Measurements from ENCODE around the gene MYO5C.

Gene MYO5C

DNA sequence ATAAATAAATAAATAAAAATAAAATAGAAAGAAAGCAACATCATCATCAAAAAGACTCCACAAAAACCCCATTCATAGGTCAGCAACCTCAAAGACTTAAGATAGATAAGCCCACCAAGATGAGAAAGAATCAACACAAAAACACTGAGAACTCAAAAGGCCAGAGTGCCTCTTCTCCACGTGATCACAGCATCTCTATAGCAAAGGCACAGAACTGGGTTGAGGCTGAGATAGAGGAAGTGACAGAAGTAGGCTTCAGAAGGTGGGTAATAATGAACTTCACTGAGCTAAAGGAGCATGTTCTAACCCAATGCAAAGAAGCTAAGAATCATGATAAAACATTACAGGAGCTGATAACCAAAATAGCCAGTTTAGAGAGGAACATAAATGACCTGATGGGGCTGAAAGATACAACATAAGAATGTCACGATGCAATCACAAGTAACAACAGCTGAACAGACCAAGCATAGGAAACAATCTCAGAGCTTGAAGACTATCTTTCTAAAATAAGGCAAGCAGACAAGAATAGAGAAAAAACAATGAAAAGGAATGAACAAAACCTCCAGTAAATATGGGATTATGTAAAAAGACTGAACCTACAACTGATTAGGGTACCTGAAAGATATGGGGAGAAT lies 130.9 kb downstream of the MYO5C start:
- DNase-seq: no peak

DNA sequence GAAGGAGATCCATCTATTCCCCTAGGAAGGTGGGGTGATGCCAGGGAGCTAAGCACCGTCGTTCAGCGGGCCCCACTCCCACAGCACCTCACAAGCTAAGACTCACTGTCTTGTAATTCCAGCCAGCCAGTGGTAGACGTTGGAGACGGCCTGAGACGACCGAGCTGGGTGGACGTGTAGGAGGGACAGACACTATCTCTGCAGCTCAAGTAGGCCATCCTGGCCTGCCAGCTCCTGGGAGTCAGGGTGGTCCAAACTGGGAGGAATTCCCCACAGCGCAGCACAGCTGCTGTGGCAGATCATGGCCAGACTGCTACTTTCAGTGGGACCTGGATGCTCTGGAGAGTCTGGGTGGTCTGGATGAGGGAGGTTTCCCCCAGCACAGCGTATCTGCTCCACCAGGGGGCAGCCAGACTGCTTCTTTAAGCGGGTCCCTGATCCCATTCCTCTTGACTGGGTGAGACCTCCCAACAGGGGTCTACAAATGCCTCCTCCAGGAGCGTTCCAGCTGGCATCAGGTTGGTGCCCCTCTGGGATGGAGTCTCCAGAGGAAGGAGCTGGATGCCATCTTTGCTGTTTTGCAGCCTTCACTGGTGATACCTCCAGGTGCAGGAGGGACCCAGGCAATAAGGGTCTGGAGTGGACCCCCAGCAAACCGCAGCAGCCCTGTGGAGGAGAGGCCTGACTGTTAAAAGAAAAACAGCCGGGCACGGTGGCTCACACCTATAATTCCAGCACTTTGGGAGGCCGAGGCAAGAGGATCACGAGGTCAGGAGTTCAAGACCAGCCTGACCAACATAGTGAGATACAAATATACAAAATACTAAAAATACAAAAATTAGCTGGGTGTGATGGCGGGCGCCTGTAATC lies 132.0 kb downstream of the MYO5C start:
- peak; percentile 11 to 18 for DNase-seq

DNA sequence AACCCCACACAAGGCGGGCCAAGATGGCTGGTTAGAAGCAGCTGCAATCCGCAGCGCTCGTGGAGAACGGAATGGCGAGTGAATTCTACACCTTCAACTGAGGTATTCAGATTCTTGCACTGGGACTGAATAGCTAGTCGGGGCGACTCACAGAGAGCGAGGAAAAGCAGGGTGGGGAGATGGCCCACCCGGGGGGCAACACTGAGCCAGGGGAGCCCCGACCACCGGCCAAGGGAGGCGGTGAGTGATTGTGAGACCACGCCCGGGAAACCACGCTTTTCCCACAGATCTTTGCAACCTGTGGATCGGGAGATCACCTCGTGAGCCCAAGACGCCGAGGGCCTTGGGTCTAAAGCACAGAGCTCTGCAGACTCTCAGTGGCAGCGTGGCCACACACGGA lies 132.7 kb downstream of the MYO5C start:
- DNase-seq: no peak

DNA sequence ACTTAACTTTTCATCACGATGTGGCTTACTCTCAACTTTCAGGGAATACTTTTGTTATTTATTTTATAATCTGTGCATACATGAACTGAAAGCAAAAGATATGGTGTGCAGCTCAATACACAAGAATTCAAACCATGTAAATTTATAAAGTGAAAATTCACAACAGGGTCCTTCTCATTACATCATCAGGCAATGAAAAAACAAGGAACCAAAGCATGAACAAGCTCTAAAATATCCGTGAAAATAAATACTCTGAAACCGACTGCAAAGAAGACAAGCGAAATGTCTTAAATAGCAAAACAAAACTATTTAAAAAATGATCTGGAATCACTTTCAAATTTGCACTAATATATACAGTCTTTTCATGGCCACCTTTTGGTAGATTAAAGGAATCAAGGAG lies 133.3 kb downstream of the MYO5C start:
- no peak for DNase-seq

DNA sequence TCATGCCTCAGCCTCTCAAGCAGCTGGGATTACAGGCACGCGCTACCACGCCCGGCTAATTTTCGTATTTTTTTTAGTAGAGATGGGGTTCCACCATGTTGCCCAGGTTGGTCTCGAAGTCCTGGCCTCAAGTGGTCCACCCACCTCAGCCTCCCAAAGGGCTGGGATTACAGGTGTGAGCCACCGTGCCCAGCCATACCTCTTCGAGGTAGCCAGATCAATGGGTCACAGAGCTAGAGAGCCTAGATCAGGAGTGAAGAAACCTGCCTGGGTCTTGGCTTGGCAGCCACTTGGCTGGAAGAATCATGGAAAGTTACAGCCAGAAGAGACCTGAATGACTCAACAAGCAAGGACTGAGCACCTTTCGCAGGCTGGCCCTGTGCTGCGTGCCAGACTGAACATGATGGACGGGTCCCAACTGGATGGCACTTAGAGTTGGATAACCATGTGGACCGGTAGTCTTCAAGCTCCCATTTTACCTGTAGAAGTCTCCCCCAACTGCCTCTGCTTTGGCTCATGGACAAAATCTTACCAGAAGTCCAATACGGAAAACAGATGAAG lies 134.1 kb downstream of the MYO5C start:
- DNase-seq: no peak

DNA sequence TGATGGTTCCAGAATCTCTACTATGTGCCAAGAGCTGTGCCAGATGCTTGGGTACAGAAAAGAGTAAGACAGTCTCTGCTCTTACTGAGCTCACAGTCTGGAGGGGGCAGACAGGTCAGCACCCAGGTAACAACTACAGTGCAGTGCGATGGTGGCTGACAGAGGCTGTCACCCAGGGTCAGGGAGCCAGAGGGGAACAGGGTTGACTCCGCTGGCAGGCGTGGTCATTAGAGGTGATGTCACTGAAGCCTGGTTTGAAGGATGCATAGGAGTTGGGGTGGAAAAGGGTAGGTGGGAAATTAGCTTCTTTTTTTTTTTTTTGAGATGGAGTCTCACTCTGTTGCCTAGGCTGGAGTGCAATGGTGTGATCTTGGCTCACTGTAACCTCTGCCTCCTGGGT lies 136.0 kb downstream of the MYO5C start:
- DNase-seq: no peak

DNA sequence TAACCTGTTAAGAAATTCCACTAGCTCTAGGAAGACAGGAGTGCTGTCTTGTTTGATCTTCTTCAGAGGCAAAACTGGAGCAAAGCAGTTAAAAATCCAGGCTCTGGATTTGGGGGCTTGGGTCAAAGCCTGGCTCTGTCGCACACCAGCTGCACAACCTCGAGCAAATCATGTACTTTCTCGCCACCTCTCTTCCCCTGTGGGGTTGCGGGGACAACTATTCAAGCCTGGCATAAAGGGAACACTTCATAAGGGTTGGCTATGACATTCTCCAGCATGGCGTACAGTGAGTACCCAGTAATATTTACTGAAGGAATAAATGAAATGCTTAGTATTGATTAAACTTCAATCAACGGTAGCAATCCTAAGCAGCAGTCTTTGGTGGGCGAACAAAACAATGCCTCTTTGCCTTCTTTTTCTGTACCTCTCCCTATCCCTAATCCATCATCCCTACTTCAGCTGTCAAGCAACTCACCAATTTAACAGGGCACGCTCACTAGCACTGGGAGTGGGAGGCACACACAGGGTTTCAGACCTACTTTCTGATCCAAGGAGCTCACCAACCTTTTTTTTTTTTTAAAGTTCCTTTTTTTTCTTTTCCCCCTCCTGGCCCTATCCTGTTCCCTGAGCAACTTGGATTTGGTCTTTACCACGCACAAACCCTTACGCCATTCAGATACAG lies 137.4 kb downstream of the MYO5C start:
- DNase-seq: no peak

DNA sequence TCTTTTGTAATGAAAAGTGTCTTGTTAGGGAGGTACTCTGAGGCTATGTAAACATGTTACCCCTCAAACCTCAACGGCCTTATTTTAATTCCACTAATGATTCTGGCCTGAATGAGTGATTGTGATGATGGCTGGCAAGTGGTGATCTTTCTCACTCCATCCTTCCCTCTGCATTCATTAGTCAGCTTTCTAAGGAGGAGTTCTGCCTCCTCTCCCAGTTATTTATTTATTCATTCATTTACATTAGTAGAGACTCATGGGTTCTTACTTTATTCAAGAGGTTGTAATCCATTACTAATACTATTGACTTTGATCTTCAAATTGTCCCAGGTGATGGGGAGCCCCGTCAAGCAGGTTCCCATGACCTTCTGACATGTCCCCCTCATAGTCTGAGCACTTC lies 139.7 kb downstream of the MYO5C start:
- no peak for DNase-seq

- no peak for DNase-seq
Measured at GRCh38 chr15:52154896-52155865, 140.4 kb downstream of the MYO5C start.

DNA sequence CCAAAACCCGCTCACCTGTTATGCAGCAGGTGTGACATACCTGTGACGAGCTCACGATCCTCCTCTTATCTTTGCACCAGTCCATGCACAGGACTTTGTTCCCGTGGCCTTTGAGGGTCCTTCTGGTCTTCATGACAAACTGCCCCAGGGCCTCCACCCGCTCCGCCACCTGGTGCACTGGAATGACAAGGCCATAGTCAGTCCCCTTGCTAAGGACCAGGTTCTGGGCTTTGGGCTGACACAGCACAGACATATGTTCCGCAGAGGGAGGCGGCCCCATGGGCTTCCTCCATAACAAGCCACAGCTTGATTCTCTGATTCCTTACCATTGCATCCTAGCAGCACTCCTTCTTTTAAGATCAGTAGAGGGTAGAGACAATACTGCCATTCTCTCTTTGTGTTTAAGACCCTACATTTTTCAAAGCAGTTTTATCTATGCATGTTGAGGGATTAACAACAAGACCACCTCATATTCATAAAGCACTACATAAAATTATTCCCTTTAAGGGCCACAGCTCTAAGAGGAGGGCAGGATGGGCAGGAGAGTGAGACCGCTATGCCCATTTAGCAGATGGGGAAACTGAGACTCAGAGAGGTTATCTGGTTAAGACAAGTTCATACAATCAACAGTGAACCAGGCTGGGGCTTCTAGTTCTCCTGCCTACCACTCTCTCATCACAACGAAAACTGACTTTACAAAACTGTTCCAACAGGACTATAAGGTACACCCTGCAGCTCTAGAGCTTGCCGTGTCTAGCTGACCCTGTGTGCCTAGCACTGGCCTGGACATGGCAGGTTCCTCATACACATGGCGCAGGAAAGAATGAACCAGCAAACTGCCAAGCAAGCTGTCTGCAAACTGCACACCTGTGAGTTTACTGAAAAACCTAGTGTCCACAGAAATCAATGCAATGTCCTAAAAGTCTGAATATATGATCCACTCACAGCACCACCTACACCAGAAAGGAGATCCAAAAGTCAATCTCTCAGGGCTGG lies 141.4 kb downstream of the MYO5C start:
- DNase-seq: no peak

DNA sequence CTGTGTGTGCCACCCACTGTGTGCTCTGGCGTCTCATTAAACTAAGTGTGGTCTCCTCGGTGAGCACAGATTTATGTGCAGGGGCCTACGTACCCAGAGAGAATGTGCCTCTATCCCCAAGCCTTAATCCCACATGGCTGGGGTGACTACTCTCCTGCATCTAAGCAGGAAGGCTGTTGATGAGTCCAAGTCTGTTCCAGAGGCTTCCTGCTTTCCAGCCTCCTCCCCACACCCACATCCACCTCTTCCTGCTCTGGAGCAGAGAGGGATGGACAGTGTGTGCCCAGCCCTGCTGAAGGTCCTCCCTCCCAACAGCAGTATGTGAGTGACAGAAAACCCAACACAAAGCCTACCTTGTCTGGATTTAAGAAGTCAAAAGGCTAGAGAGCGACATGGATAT lies 144.3 kb downstream of the MYO5C start:
- no peak for DNase-seq

GRCh38 chr15:52150871-52151270 lies 144.7 kb downstream of the MYO5C start:
- no peak for DNase-seq

DNA sequence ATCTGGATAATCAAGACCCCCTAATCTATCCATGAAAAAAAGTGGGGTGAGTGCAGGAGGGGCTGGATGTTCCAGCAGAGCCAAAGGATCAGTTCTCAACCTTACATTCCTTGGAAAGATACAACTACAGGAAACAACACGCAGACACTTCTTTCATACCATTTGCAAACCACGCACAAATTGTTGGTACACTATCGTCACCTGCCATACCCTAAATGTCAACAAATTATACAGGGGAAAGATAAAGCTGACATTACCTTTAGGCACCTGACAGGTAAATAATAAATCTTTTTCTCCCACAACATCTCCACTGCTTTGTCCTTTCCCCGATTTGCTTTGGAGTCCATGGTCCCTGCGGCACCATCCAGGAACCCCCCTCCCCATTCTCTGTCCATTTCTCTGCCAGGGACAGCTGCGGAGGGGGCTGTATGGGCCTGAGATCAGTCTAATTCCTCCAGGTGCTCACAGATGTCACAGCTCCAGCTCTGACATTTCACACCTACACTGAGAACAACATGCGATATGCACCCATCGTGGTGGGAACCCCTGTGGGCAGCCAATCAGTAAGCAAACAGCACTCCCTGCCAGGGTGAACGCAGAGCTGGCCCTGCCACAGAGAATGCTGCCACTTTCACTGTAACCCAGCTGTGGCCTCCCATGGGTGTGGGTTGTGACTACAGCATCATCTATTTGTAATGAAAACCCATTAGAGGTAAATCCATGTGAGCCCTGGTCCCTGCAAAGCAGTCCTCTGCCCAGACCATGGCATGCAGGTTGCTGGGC lies 145.4 kb downstream of the MYO5C start:
- no peak for DNase-seq

DNA sequence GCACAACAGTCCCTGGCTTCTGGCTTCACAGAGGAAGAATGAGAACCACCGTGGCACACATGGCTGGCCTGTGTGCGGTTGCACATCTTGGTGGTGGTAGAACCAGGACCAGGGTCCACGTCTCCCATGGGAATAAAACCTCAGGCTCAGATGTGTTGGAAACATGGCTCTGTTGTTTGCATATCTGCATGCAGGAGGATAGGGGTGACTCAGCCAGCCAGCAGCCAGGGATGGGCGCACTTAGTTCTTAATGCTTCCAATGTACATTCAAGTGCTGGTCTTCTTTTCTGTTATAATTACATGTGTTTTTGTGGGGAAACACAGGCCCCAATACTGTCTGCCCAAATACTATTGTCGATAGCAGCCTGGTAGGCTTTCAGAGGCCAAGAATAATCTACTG lies 147.2 kb downstream of the MYO5C start:
- no peak for DNase-seq

DNA sequence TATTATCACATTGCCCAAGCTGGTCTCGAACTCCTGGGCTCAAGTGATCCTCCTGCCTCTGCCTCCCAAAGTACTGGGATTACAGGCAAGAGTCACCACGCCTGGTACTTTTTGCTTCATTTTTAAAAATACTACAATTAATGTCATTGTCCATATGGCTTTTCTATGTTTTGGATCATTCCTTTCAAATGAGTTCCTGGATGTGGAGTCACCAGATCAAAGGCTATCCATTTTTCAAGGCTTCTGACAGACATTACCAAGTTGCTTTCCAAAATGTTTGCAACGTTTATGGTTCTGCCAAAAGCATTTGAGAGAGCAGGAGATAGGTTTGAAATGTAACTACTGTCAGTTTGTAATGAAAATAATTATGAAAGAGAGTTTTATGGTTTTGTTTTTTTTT lies 148.8 kb downstream of the MYO5C start:
- DNase-seq: no peak

- no peak for DNase-seq
Measured at GRCh38 chr15:52146261-52146660, 149.3 kb downstream of the MYO5C start.

DNA sequence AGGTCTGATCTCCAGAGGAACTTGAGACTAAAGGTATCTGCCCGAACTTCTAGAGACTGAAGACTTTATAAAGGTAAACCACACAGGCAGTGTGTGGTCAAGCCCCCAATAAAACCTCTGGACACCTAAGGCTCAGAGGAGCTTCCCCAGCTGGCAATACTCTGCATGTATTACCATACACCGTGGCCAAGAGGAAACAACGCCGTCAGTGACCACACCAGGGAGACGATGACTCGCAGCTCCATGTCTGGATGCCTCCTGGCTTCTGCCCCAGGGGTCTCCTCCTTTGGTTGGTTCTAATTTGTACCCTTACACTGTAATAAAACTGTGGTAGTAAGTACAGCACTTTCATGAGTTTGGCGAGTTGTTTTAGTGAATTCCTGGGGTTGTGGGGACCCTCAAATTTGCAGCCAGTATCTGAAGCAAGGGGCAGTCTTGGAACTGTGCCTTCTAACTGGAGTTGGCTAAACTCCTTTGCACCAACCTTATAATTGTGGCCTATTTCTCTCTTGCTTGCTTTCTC lies 150.9 kb downstream of the MYO5C start:
- no peak for DNase-seq

DNA sequence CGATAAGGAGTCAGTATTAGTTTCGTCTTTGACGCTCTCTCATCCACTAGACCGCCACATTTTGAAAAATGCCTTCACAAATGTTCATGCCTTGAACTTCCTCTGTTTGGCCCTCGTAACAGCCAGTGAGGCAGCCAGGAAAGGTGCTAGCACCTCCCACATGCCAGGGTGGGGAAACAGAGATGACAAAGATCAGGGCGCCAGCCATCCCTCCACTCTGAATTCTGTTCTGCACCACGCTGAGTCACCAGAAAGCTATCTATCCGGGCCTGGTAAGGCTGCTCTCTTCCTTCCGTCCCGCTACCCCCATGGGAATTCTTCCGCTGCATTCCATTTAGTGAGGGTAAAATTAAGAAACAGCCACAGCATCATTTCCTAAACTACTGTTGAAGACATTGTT lies 151.7 kb downstream of the MYO5C start:
- no peak for DNase-seq

Data from activated CD4-positive, alpha-beta T cell treated with anti-CD3 and anti-CD28 coated beads, Interleukin-2, amount 50 U/mL, for 48 hours (primary cell).